ENCODE results near the gene ARHGAP5. TPM values are rescaled to one million over a fixed set of nuclear protein-coding genes. Genes with fewer than 3 reads are reported as not detected.

ARHGAP5 gene
- total RNA-seq, 6 experiments from 2014 or later, result 75.4 to 101 (median 82.2) TPM

GRCh38 chr14:32205984-32206383 is 128.9 kb downstream of the ARHGAP5 start:
- TF ChIP-seq CTCF (IDR thresholded peaks at IDR 0.05), result no peak
- H3K27me3 Mint-ChIP-seq (ENCODE audit: insufficient read depth), result peaks cover 7% of the 10 kb centered on the region
- peaks cover 37% of the 10 kb centered on the region for H3K4me1 Mint-ChIP-seq (ENCODE audit: low read depth)
- H3K36me3 Mint-ChIP-seq (ENCODE audit: low read depth), result no peaks in the 10 kb centered on the region
- no peak overlapping the region for H3K4me3 Mint-ChIP-seq
- no peaks in the 10 kb centered on the region for H3K9me3 Mint-ChIP-seq
- no peak overlapping the region for H3K27ac Mint-ChIP-seq
- no peak for DNase-seq

- TF ChIP-seq CTCF (IDR thresholded peaks at IDR 0.05), result no peak
- peaks cover 7% of the 10 kb centered on the region for H3K27me3 Mint-ChIP-seq (ENCODE audit: insufficient read depth)
- no peak for DNase-seq
- H3K36me3 Mint-ChIP-seq (ENCODE audit: low read depth), result no peaks in the 10 kb centered on the region
- no peak overlapping the region for H3K4me3 Mint-ChIP-seq
- no peak overlapping the region for H3K27ac Mint-ChIP-seq
- H3K4me1 Mint-ChIP-seq (ENCODE audit: low read depth), result peaks cover 31% of the 10 kb centered on the region
- no peaks in the 10 kb centered on the region for H3K9me3 Mint-ChIP-seq
Measured at GRCh38 chr14:32206552-32206951, 129.4 kb downstream of the ARHGAP5 start.

GRCh38 chr14:32208490-32208889 is 131.4 kb downstream of the ARHGAP5 start:
- no peak overlapping the region for H3K27ac Mint-ChIP-seq
- no peaks in the 10 kb centered on the region for H3K9me3 Mint-ChIP-seq
- H3K27me3 Mint-ChIP-seq (ENCODE audit: insufficient read depth), result peaks cover 5% of the 10 kb centered on the region
- no peak for TF ChIP-seq CTCF (IDR thresholded peaks at IDR 0.05)
- peaks cover 15% of the 10 kb centered on the region for H3K4me1 Mint-ChIP-seq (ENCODE audit: low read depth)
- H3K4me3 Mint-ChIP-seq, result no peak overlapping the region
- no peaks in the 10 kb centered on the region for H3K36me3 Mint-ChIP-seq (ENCODE audit: low read depth)
- DNase-seq, result no peak

Other genes with a start within 250 kb of the ARHGAP5 start
- gene RNU6-7, start 124.7 kb downstream of the ARHGAP5 start, total RNA-seq (2021; fragmentation: NEBNext Ultra II Directional; extraction: Animal tissue kit (Norgen Biotek cat#: 25700)), result not detected
- gene RNU6-8, start 126.0 kb downstream of the ARHGAP5 start, total RNA-seq (2021; fragmentation: NEBNext Ultra II Directional; extraction: Animal tissue kit (Norgen Biotek cat#: 25700)), result not detected

All from HFFc6 (cell line).